SU-DHL-6 (cell line): ENCODE data around the gene ACAP2.

Experiments used
- H2AFZ ChIP-seq: fragments of 200-600 bp; sonication (generic); 2 replicates; pipeline ENCODE4 v1.6.1; 2014; ENCODE audit warnings: low read depth, mild to moderate bottlenecking, moderate library complexity, mixed read lengths, antibody characterized with exemption, low read length; ENCODE audit not compliant: severe bottlenecking
- H3F3A ChIP-seq: fragments of 200-600 bp; shearing (Covaris generic); 2 replicates; pipeline ENCODE4 v1.6.0; 2016; ENCODE audit warnings: antibody characterized with exemption, mild to moderate bottlenecking; ENCODE audit not compliant: insufficient read depth
- H3K27ac ChIP-seq: fragments of 200-600 bp; sonication (generic); 2 replicates; pipeline ENCODE4 v1.5.1; 2016; ENCODE audit warnings: low read depth, mild to moderate bottlenecking, low read length, moderate library complexity, mixed read lengths
- H3K27me3 ChIP-seq: fragments of 200-600 bp; sonication (generic), shearing (Covaris generic); 2 replicates; pipeline ENCODE4 v1.6.0; 2014; ENCODE audit warnings: mild to moderate bottlenecking, low read length
- H3K36me3 ChIP-seq: fragments of 200-600 bp; sonication (generic); 2 replicates; pipeline ENCODE4 v1.6.1; 2014; ENCODE audit warnings: mild to moderate bottlenecking, low read length, mixed read lengths
- H3K4me2 ChIP-seq: fragments of 300-600, 200-600 bp; shearing (Covaris generic), sonication (generic); 2 replicates; pipeline ENCODE4 v1.6.0; 2014; ENCODE audit warnings: low read length, low read depth, mild to moderate bottlenecking; ENCODE audit not compliant: poor library complexity, severe bottlenecking
- H3K4me3 ChIP-seq: fragments of 200-600 bp; sonication (generic); 2 replicates; pipeline ENCODE4 v1.5.1; 2014; ENCODE audit warnings: antibody characterized with exemption, low read length, mild to moderate bottlenecking, mixed read lengths; ENCODE audit not compliant: insufficient read depth, poor library complexity, severe bottlenecking
- H3K79me2 ChIP-seq: fragments of 200-600 bp; sonication (generic); 2 replicates; pipeline ENCODE4 v1.6.1; 2014; ENCODE audit warnings: mild to moderate bottlenecking, low read length, moderate library complexity; ENCODE audit not compliant: insufficient read depth
- H3K9ac ChIP-seq: fragments of 200-600 bp; sonication (generic); 2 replicates; pipeline ENCODE4 v1.7.0; 2014; ENCODE audit warnings: mild to moderate bottlenecking, low read length
- H3K9me2 ChIP-seq: fragments of 200-600 bp; sonication (generic); replicated peaks from 2 replicates; pipeline ENCODE4 v1.6.1; 2014; ENCODE audit warnings: low read length; ENCODE audit not compliant: insufficient read depth
- H3K9me3 ChIP-seq: fragments of 200-600 bp; sonication (generic); 2 replicates; pipeline ENCODE4 v1.6.1; 2014; ENCODE audit warnings: low read length, mixed read lengths; ENCODE audit not compliant: insufficient read depth
- H4K20me1 ChIP-seq: fragments of 200-600 bp; sonication (generic); 2 replicates; pipeline ENCODE4 v1.6.1; 2014; ENCODE audit warnings: low read depth, mild to moderate bottlenecking, antibody characterized with exemption, low read length, moderate library complexity, mixed read lengths
- CTCF ChIP-seq: fragments of 200-600 bp; sonication (generic); IDR thresholded peaks from one replicate; pipeline ENCODE4 v1.5.1; 2017; ENCODE audit warnings: antibody characterized with exemption, mild to moderate bottlenecking, low read length, moderate library complexity; ENCODE audit not compliant: insufficient read depth, poor library complexity, severe bottlenecking
- EZH2phosphoT487 ChIP-seq: fragments of 200-600 bp; sonication (generic), shearing (Covaris generic); conservative IDR thresholded peaks from 2 replicates; pipeline ENCODE4 v1.6.1; 2018; ENCODE audit warnings: mild to moderate bottlenecking, antibody characterized with exemption, low read length, moderate library complexity, mixed read lengths

The ACAP2 gene

GRCh38 chr3:195253923-195254432, 188.8 kb downstream of the ACAP2 start:
- Histone ChIP-seq H3K4me2 (no peak overlapping the region), H3K9me3 (no peaks in the 10 kb centered on the region), H3K9ac (no peak overlapping the region)

DNA sequence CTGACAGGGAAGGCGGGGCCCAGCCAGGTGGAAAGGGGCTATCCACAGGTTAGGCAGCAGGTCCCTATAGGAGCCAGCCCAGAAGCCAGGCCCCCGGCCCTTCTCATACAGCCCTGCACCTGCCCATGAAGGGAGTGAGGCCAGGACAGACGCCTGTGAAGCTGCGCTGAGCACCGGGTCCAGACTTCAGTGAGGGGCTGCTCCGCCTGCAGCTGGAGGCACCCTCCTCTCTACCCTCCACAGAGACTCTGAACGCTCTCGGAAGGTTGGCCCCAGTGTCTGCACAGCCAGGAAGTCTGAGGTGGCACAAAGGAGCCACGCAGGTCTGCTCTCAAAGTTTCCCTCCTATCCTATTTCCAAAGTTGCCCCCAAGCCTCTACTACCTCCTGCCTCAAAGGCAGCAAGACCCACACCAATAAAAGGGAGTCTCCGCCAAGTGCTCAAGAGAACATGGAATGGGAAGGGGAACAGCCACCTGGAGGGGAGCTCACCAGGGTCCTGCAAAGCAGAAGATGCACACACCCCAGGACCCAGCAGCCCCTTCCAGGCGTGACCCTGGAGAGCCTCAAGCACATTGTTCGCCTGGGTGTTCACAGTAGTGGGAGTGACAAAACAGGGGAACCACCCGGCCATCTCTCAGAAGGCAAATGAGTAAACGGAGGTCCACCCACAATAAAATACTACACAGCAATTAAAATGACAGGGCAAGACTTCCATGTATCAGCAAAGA, 191.3 kb downstream of the ACAP2 start:
- Histone ChIP-seq H4K20me1 (no peaks in the 10 kb centered on the region), H3K9ac (no peak overlapping the region)

More at GRCh38 chr3:195253923-195254432, 188.8 kb downstream of the ACAP2 start:
- no peaks in the 10 kb centered on the region for H3K79me2 ChIP-seq
- TF ChIP-seq CTCF = no peak
- no peak for TF ChIP-seq EZH2phosphoT487
- H3K9me2 ChIP-seq = no peaks in the 10 kb centered on the region
- no peaks in the 10 kb centered on the region for H3K36me3 ChIP-seq
- H3K27ac ChIP-seq = no peak overlapping the region
- H3F3A ChIP-seq = no peaks in the 10 kb centered on the region
- H4K20me1 ChIP-seq = no peaks in the 10 kb centered on the region
- H3K4me3 ChIP-seq = no peak overlapping the region
- no peaks in the 10 kb centered on the region for H3K27me3 ChIP-seq
- no peak overlapping the region for H2AFZ ChIP-seq

GRCh38 chr3:195250473-195251251, 192.2 kb downstream of the ACAP2 start:
- no peak overlapping the region for H3K4me3 ChIP-seq
- no peaks in the 10 kb centered on the region for H3K36me3 ChIP-seq
- no peaks in the 10 kb centered on the region for H3K9me3 ChIP-seq
- no peaks in the 10 kb centered on the region for H4K20me1 ChIP-seq
- H3K9me2 ChIP-seq = no peaks in the 10 kb centered on the region
- no peak overlapping the region for H3K27ac ChIP-seq
- no peaks in the 10 kb centered on the region for H3F3A ChIP-seq
- H3K79me2 ChIP-seq = no peaks in the 10 kb centered on the region
- TF ChIP-seq EZH2phosphoT487 (no peak), CTCF (no peak)
- H3K4me2 ChIP-seq = no peak overlapping the region
- no peak overlapping the region for H3K9ac ChIP-seq
- no peak overlapping the region for H2AFZ ChIP-seq
- H3K27me3 ChIP-seq = no peaks in the 10 kb centered on the region

More for the DNA sequence above, 191.3 kb downstream of the ACAP2 start:
- no peaks in the 10 kb centered on the region for H3K9me2 ChIP-seq
- no peaks in the 10 kb centered on the region for H3K79me2 ChIP-seq
- no peaks in the 10 kb centered on the region for H3K27me3 ChIP-seq
- H3K27ac ChIP-seq = no peak overlapping the region
- no peaks in the 10 kb centered on the region for H3F3A ChIP-seq
- H3K4me2 ChIP-seq = no peak overlapping the region
- H3K9me3 ChIP-seq = no peaks in the 10 kb centered on the region
- no peak overlapping the region for H3K4me3 ChIP-seq
- TF ChIP-seq EZH2phosphoT487 (no peak), CTCF (no peak)
- H2AFZ ChIP-seq = no peak overlapping the region
- no peaks in the 10 kb centered on the region for H3K36me3 ChIP-seq
